ENCODE data around the gene PSMD11.
A peak's percentile ranks its signal among the peaks of the same experiment; 100 is the strongest.

PSMD11 gene

DNA sequence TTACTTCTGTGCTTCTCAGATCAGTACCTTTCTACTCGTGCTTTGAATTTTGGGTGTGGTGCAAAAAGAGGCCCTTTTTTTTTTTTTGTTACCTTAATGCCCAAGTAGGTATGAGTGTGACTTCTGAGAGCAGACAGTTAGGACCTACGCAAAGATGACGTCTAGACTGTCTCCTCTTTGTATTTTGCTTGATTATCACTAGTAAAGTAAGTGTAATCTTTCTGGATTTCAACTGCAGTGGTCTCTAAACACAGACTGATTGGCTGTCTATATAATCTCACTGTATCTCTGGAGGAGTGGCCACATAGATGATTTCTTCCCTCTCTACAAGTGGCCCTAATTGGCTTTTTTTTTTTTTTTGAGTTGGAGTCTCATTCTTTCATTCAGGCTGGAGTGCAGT lies 30.9 kb downstream of the PSMD11 start:
- H3K27me3 ChIP-seq (replicated peaks in 2 of 5; ENCODE audit: control insufficient read depth in 4 of 5, insufficient read depth in 5 of 5, low read length in 4 of 5): no peaks in the 10 kb centered on the region
- H3K9me3 ChIP-seq (ENCODE audit: control extremely low read depth in 1 of 5, control insufficient read depth in 4 of 5, insufficient read depth in 2 of 5, low read depth in 1 of 5, low read length in 4 of 5): no peaks in the 10 kb centered on the region
- DNase-seq: no peak
- ChIA-PET CTCF (interaction anchor here (1.1 kb wide), 1 partner anchor 10 kb away, joined by 3 read pairs; no protein-coding TSS in a partner anchor), POLR2A (no interaction called here)
- no peaks in the 10 kb centered on the region for H3K4me1 ChIP-seq (ENCODE audit: control extremely low read depth in 1 of 4, control insufficient read depth in 4 of 4, insufficient read depth in 4 of 4, low read length in 3 of 4)
- no peak overlapping the region for H3K27ac ChIP-seq (ENCODE audit: insufficient read depth in 1 of 2, low read depth in 1 of 2, low read length in 2 of 2, poor library complexity in 1 of 2, severe bottlenecking in 2 of 2)
- peaks cover 35 to 92% (median 76%) of the 10 kb centered on the region in 4 experiments for H3K36me3 ChIP-seq (ENCODE audit: control insufficient read depth in 4 of 4, insufficient read depth in 4 of 4, low read length in 3 of 4)
- no peak overlapping the region for H3K4me3 ChIP-seq (ENCODE audit: control insufficient read depth in 1 of 7, extremely low read depth in 1 of 7, insufficient read depth in 4 of 7, low read depth in 2 of 7, low read length in 6 of 7)
- no CpG with 5 or more reads among the region's 3 CpGs for WGBS (ENCODE audit: insufficient coverage)

DNA sequence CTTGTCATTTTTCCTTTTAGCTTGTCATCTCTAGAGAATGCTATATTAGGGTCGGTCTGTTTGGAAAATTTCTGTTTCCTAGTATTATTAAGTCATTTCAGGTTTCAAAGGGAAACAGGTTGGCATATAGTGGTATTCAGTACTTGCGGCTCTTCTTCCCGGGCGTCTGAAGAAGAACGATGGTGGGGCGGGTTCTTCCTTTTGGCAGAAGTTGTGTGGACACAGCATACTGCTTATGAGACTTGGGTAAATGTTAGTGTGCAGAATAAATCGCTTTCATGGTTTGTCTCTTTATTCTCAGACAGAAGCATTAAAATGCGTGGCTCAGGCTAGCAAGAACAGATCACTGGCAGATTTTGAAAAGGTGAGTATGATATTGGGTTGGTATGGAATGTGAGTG lies 32.9 kb downstream of the PSMD11 start:
- DNase-seq: no peak
- no peaks in the 10 kb centered on the region for H3K4me1 ChIP-seq (ENCODE audit: control extremely low read depth in 1 of 4, control insufficient read depth in 4 of 4, insufficient read depth in 4 of 4, low read length in 3 of 4)
- ChIA-PET CTCF (interaction anchor here (1.0 to 1.5 kb wide), 3 partner anchors 15 to 146 kb away, joined by 3 read pairs; partner anchors contain the start of gene PSMD11), POLR2A (no interaction called here)
- H3K9me3 ChIP-seq (ENCODE audit: control extremely low read depth in 1 of 5, control insufficient read depth in 4 of 5, insufficient read depth in 2 of 5, low read depth in 1 of 5, low read length in 4 of 5): no peaks in the 10 kb centered on the region
- no peak overlapping the region for H3K27ac ChIP-seq (ENCODE audit: insufficient read depth in 1 of 2, low read depth in 1 of 2, low read length in 2 of 2, poor library complexity in 1 of 2, severe bottlenecking in 2 of 2)
- WGBS (ENCODE audit: insufficient coverage): 95% methylated on average over 4 of the region's 8 CpGs
- peaks cover 27 to 93% (median 76%) of the 10 kb centered on the region in 4 experiments for H3K36me3 ChIP-seq (ENCODE audit: control insufficient read depth in 4 of 4, insufficient read depth in 4 of 4, low read length in 3 of 4)
- no peaks in the 10 kb centered on the region for H3K27me3 ChIP-seq (replicated peaks in 2 of 5; ENCODE audit: control insufficient read depth in 4 of 5, insufficient read depth in 5 of 5, low read length in 4 of 5)
- H3K4me3 ChIP-seq (ENCODE audit: control insufficient read depth in 1 of 7, extremely low read depth in 1 of 7, insufficient read depth in 4 of 7, low read depth in 2 of 7, low read length in 6 of 7): no peak overlapping the region

DNA sequence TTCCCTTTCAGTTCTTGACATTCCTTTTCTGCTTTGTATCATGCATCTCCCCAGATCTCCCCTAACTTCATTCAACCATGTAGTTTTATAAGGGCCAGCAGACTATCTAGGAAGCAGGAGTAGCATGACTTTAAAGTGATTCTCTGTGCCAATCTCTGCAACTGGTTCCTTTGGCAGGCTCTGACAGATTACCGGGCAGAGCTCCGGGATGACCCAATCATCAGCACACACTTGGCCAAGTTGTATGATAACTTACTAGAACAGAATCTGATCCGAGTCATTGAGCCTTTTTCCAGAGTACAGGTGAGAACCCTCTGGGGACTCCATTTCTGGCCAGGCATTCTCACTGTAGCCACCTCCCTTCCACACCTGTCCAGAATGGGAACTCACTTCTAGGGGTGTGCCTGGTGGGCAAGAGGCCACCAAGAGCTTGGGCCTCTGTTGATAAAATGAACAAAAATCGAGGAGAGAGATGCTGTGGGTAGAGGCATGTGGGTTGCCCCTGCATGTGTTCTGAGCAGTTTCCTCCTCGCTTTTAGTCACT lies 34.8 kb downstream of the PSMD11 start:
- ChIA-PET POLR2A (no interaction called here), CTCF (interaction anchor here (1.7 kb wide), 1 partner anchor 11 kb away, joined by 5 read pairs; no protein-coding TSS in a partner anchor)
- H3K4me3 ChIP-seq (ENCODE audit: control insufficient read depth in 1 of 7, extremely low read depth in 1 of 7, insufficient read depth in 4 of 7, low read depth in 2 of 7, low read length in 6 of 7): no peak overlapping the region
- no peaks in the 10 kb centered on the region for H3K4me1 ChIP-seq (ENCODE audit: control extremely low read depth in 1 of 4, control insufficient read depth in 4 of 4, insufficient read depth in 4 of 4, low read length in 3 of 4)
- DNase-seq: no peak
- H3K27me3 ChIP-seq (replicated peaks in 2 of 5; ENCODE audit: control insufficient read depth in 4 of 5, insufficient read depth in 5 of 5, low read length in 4 of 5): no peaks in the 10 kb centered on the region
- no peak overlapping the region for H3K27ac ChIP-seq (ENCODE audit: insufficient read depth in 1 of 2, low read depth in 1 of 2, low read length in 2 of 2, poor library complexity in 1 of 2, severe bottlenecking in 2 of 2)
- H3K36me3 ChIP-seq (ENCODE audit: control insufficient read depth in 4 of 4, insufficient read depth in 4 of 4, low read length in 3 of 4): peaks cover 29 to 84% (median 73%) of the 10 kb centered on the region in 4 experiments
- H3K9me3 ChIP-seq (ENCODE audit: control extremely low read depth in 1 of 5, control insufficient read depth in 4 of 5, insufficient read depth in 2 of 5, low read depth in 1 of 5, low read length in 4 of 5): no peaks in the 10 kb centered on the region
- 100% methylated on average over 4 of the region's 5 CpGs for WGBS (ENCODE audit: insufficient coverage)

DNA sequence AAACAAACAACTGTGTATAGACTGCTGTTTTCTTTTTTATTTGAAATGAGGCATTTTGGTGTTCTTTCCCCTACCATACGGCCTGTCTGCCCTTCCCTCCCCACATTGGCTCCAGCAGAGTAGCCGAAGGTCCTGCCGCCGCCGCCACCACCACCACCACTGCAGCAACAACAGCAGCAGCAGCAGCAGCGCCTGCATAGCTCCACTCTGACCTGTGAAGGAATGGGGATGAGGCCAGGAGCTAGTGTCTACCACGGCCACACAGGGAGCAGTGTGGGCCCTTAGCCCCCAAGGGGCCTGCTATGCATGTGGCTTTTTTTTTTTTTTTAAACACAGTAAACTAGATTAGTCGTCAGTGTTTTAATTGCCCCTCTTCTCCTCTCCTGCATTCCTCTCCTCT lies 36.9 kb downstream of the PSMD11 start:
- POLR2A ChIA-PET: no interaction called here

DNA sequence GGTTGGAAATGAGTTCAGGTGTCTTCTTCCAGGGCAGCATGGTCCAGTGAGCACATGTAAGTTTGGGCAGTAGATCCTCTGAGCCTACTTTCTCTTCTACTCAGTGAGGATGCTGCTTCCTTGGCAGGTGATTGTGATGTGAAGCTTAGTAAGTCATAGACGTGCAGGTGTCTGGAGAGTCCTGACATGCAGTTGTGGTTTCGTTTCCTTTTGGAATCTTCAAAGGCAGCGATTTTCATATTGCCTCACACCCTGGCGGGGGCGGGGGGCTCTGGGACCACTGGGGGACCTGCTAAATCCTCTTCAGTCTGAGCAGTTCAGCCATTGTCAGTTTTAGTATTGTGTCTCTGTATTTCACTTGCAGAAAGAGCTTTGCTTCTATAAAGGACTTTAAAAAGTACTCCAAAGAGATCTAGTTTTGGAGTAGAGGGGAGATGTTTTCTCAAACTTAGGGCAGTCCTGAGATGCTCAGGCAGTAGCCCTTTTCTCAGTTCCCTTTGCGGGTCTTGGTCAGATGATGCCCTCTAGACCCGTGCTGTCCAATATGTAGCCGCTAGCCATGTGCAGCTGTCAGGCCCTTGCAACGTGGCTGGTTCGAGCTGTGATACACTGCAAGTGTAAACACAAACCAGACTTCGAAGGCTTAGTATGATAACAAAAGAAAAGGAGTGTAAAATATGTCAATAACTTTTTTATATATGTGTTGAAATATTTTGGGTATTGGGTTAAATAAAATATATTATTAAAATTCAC lies 38.4 kb downstream of the PSMD11 start:
- peaks cover 0 to 13% (median 10%) of the 10 kb centered on the region in 4 experiments for H3K4me1 ChIP-seq (ENCODE audit: control extremely low read depth in 1 of 4, control insufficient read depth in 4 of 4, insufficient read depth in 4 of 4, low read length in 3 of 4)
- ChIA-PET POLR2A (interaction anchor here (0.5 to 1.0 kb wide), 2 partner anchors 15 to 25 kb away, joined by 3 to 4 read pairs; no protein-coding TSS in a partner anchor), CTCF (interaction anchor here (1.1 to 3.5 kb wide), 9 partner anchors 8 to 274 kb away, joined by 4 to 24 read pairs (median 11); partner anchors contain the start of gene PSMD11)
- no peaks in the 10 kb centered on the region for H3K27me3 ChIP-seq (replicated peaks in 2 of 5; ENCODE audit: control insufficient read depth in 4 of 5, insufficient read depth in 5 of 5, low read length in 4 of 5)
- H3K27ac ChIP-seq (ENCODE audit: insufficient read depth in 1 of 2, low read depth in 1 of 2, low read length in 2 of 2, poor library complexity in 1 of 2, severe bottlenecking in 2 of 2): no peak overlapping the region
- 95% methylated on average over 10 of the region's 11 CpGs for WGBS (ENCODE audit: insufficient coverage)
- H3K4me3 ChIP-seq (ENCODE audit: control insufficient read depth in 1 of 7, extremely low read depth in 1 of 7, insufficient read depth in 4 of 7, low read depth in 2 of 7, low read length in 6 of 7): no peak overlapping the region
- peaks cover 11 to 48% (median 42%) of the 10 kb centered on the region in 4 experiments for H3K36me3 ChIP-seq (ENCODE audit: control insufficient read depth in 4 of 4, insufficient read depth in 4 of 4, low read length in 3 of 4)
- no peaks in the 10 kb centered on the region for H3K9me3 ChIP-seq (ENCODE audit: control extremely low read depth in 1 of 5, control insufficient read depth in 4 of 5, insufficient read depth in 2 of 5, low read depth in 1 of 5, low read length in 4 of 5)
- DNase-seq: no peak

More for the DNA sequence above, 36.9 kb downstream of the PSMD11 start:
- no peak for DNase-seq
- CTCF ChIA-PET: no interaction called here
- H3K27ac ChIP-seq (ENCODE audit: insufficient read depth in 1 of 2, low read depth in 1 of 2, low read length in 2 of 2, poor library complexity in 1 of 2, severe bottlenecking in 2 of 2): no peak overlapping the region
- WGBS (ENCODE audit: insufficient coverage): 100% methylated on average over 2 of the region's 8 CpGs
- peaks cover 0 to 5% (median 3%) of the 10 kb centered on the region in 4 experiments for H3K4me1 ChIP-seq (ENCODE audit: control extremely low read depth in 1 of 4, control insufficient read depth in 4 of 4, insufficient read depth in 4 of 4, low read length in 3 of 4)
- H3K9me3 ChIP-seq (ENCODE audit: control extremely low read depth in 1 of 5, control insufficient read depth in 4 of 5, insufficient read depth in 2 of 5, low read depth in 1 of 5, low read length in 4 of 5): no peaks in the 10 kb centered on the region
- peaks cover 22 to 63% (median 56%) of the 10 kb centered on the region in 4 experiments for H3K36me3 ChIP-seq (ENCODE audit: control insufficient read depth in 4 of 4, insufficient read depth in 4 of 4, low read length in 3 of 4)
- no peak overlapping the region for H3K4me3 ChIP-seq (ENCODE audit: control insufficient read depth in 1 of 7, extremely low read depth in 1 of 7, insufficient read depth in 4 of 7, low read depth in 2 of 7, low read length in 6 of 7)
- no peaks in the 10 kb centered on the region for H3K27me3 ChIP-seq (replicated peaks in 2 of 5; ENCODE audit: control insufficient read depth in 4 of 5, insufficient read depth in 5 of 5, low read length in 4 of 5)

DNA sequence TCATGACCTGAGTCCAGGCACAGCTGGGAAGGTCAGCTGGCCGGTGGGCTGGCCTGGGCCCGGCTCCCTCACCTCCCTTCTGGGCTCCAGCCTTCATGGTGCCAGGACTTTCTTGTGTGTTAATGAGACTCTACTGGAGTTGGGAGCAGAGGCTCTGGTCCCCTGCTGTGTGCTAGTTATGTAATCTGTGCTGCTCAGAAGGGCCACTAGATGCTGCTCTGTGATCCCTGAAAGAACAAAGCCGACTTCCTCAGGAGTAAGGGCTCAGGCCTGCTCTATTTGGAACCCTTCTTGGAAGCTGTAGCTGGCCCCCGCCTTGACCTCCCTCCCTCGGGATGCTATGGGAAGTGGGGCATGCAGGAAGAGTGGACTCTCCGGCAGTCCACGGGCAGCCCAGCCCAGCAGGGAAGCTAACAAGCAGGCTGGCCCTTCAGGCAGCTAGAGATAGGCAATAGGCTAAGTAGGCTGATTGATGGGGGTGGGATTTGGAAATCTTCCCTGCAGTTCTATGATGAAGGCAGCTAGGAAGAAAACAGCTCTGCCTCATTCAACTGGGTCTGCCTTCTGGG lies 39.2 kb downstream of the PSMD11 start:
- Histone ChIP-seq H3K36me3 (ENCODE audit: control insufficient read depth in 4 of 4, insufficient read depth in 4 of 4, low read length in 3 of 4) (peaks cover 5 to 45% (median 36%) of the 10 kb centered on the region in 4 experiments), H3K9me3 (ENCODE audit: control extremely low read depth in 1 of 5, control insufficient read depth in 4 of 5, insufficient read depth in 2 of 5, low read depth in 1 of 5, low read length in 4 of 5) (no peaks in the 10 kb centered on the region), H3K4me3 (ENCODE audit: control insufficient read depth in 1 of 7, extremely low read depth in 1 of 7, insufficient read depth in 4 of 7, low read depth in 2 of 7, low read length in 6 of 7) (no peak overlapping the region), H3K27me3 (replicated peaks in 2 of 5; ENCODE audit: control insufficient read depth in 4 of 5, insufficient read depth in 5 of 5, low read length in 4 of 5) (no peaks in the 10 kb centered on the region), H3K27ac (ENCODE audit: insufficient read depth in 1 of 2, low read depth in 1 of 2, low read length in 2 of 2, poor library complexity in 1 of 2, severe bottlenecking in 2 of 2) (no peak overlapping the region), H3K4me1 (ENCODE audit: control extremely low read depth in 1 of 4, control insufficient read depth in 4 of 4, insufficient read depth in 4 of 4, low read length in 3 of 4) (peaks cover 0 to 14% (median 12%) of the 10 kb centered on the region in 4 experiments)
- CTCF ChIA-PET: interaction anchor here (0.6 to 3.5 kb wide), 18 partner anchors 9 to 394 kb away, joined by 3 to 24 read pairs (median 4); partner anchors contain the start of gene PSMD11
- 55% methylated on average over 4 of the region's 7 CpGs for WGBS (ENCODE audit: insufficient coverage)
- peak; percentile 60 to 73 (median 73) for DNase-seq
- POLR2A ChIA-PET: interaction anchor here (1.0 kb wide), 1 partner anchor 16 kb away, joined by 3 read pairs; no protein-coding TSS in a partner anchor

All from common myeloid progenitor, CD34-positive (primary cell).